NCI-H446 treated with DMSO at 0.1 percent for 48 hours (cell line): Measurements from ENCODE around the gene MAP3K7CL.

ENCODE experiments used
- DNase-seq: peaks from one replicate; lab custom pipeline; 2025; lab: John Stamatoyannopoulos, UW

The MAP3K7CL gene

GRCh38 chr21:29196670-29197191, 66.3 kb downstream of the MAP3K7CL start:
- no peak for DNase-seq

- DNase-seq = no peak
Measured at GRCh38 chr21:29201186-29201585, 70.7 kb downstream of the MAP3K7CL start.

GRCh38 chr21:29205009-29205408, 74.6 kb downstream of the MAP3K7CL start:
- no peak for DNase-seq

- no peak for DNase-seq
Measured at GRCh38 chr21:29205988-29206387, 75.5 kb downstream of the MAP3K7CL start.

- no peak for DNase-seq
Measured at GRCh38 chr21:29206445-29206844, 76.0 kb downstream of the MAP3K7CL start.

GRCh38 chr21:29207201-29207600, 76.8 kb downstream of the MAP3K7CL start:
- no peak for DNase-seq

GRCh38 chr21:29208044-29208681, 77.7 kb downstream of the MAP3K7CL start:
- no peak for DNase-seq

- DNase-seq = no peak
Measured at GRCh38 chr21:29208682-29209059, 78.2 kb downstream of the MAP3K7CL start.

- no peak for DNase-seq
Measured at GRCh38 chr21:29209696-29210095, 79.3 kb downstream of the MAP3K7CL start.

- no peak for DNase-seq
Measured at GRCh38 chr21:29211205-29211604, 80.8 kb downstream of the MAP3K7CL start.

GRCh38 chr21:29212446-29212845, 82.0 kb downstream of the MAP3K7CL start:
- DNase-seq = no peak

GRCh38 chr21:29213513-29214385, 83.3 kb downstream of the MAP3K7CL start:
- DNase-seq = no peak

- DNase-seq = peak; percentile 60
Measured at GRCh38 chr21:29215709-29216108, 85.3 kb downstream of the MAP3K7CL start.

- DNase-seq = no peak
Measured at GRCh38 chr21:29217818-29218291, 87.4 kb downstream of the MAP3K7CL start.

- no peak for DNase-seq
Measured at GRCh38 chr21:29218749-29219148, 88.3 kb downstream of the MAP3K7CL start.

GRCh38 chr21:29219165-29219770, 88.8 kb downstream of the MAP3K7CL start:
- no peak for DNase-seq

- DNase-seq = no peak
Measured at GRCh38 chr21:29221253-29221744, 90.9 kb downstream of the MAP3K7CL start.

GRCh38 chr21:29224006-29224405, 93.6 kb downstream of the MAP3K7CL start:
- no peak for DNase-seq
